Stomach (tissue), 4 donors: ENCODE data around the gene EPHA6.
"Not testable (repeated sequence)": the region's sequence is repeated elsewhere in the genome, so short reads cannot be mapped to it uniquely, and the experiment has no call there.

Experiments
- CTCF ChIP-seq, 7 experiments: fragments of 450-650 bp in 4 of 7; fragments of 200-600 bp in 3 of 7; sonication (generic) in 3 of 7; IDR thresholded peaks; one replicate each; pipeline ENCODE4 v1.5.1; 2016 to 2019; ENCODE audit warnings: antibody characterized with exemption in 7 of 7, control low read depth in 2 of 7, mild to moderate bottlenecking in 1 of 7
- POLR2A ChIP-seq, 4 donors: fragments of 450-650 bp; IDR thresholded peaks; one replicate each; pipeline ENCODE4 v1.6.1; 2016; ENCODE audit warnings: antibody characterized with exemption in 4 of 4, control low read depth in 2 of 4, mild to moderate bottlenecking in 1 of 4, moderate library complexity in 1 of 4

GRCh38 chr3:97620514-97620913, 806.1 kb downstream of the EPHA6 start:
- TF ChIP-seq CTCF, POLR2A (IDR thresholded peaks at IDR 0.05): not testable (repeated sequence)
